Breast epithelium (tissue), 4 donors: Measurements from ENCODE around the gene RINL. TPM values are rescaled to one million over a fixed set of nuclear protein-coding genes. Genes with fewer than 3 reads are reported as not detected.

ENCODE experiments used
- DNase-seq, 2 donors: peaks; one replicate each; pipeline ENCODE4 v3.0.0-alpha.2; 2019; ENCODE audit warnings: low spot score in 2 of 2
- H3K27ac ChIP-seq, 2 donors: fragments of 200-600 bp; sonication (generic) in 1 of 2; one replicate each; pipeline ENCODE4 v1.5.1; 2016 to 2019; ENCODE audit warnings: mild to moderate bottlenecking in 1 of 2
- H3K27me3 ChIP-seq, 2 donors: fragments of 200-600 bp; sonication (generic) in 1 of 2; one replicate each; pipeline versions ENCODE4 v1.5.1 to v1.6.0; 2017 to 2019; ENCODE audit warnings: control low read depth in 1 of 2, mild to moderate bottlenecking in 1 of 2
- H3K36me3 ChIP-seq: fragments of 200-600 bp; one replicate; pipeline ENCODE4 v1.5.1; 2019
- H3K4me1 ChIP-seq, 2 donors: fragments of 200-600 bp; sonication (generic); one replicate each; pipeline ENCODE4 v1.5.1; 2016 to 2019; ENCODE audit warnings: control low read depth in 1 of 2
- H3K4me3 ChIP-seq, 3 donors: fragments of 200-600 bp; sonication (generic); 1 replicate in 2 of 3; 2 replicates in 1 of 3; pipeline ENCODE4 v1.5.1; 2016 to 2019; ENCODE audit warnings: mild to moderate bottlenecking in 3 of 3, moderate library complexity in 2 of 3
- H3K9me3 ChIP-seq, 2 donors: fragments of 200-600 bp; sonication (generic) in 1 of 2; one replicate each; pipeline ENCODE4 v1.5.1; 2016 to 2019; ENCODE audit warnings: control low read depth in 1 of 2
- CTCF ChIP-seq, 3 donors: fragments of 450-650 bp; IDR thresholded peaks; one replicate each; pipeline ENCODE4 v1.5.1; 2016 to 2017; ENCODE audit warnings: antibody characterized with exemption in 3 of 3, mild to moderate bottlenecking in 3 of 3, moderate library complexity in 3 of 3
- POLR2A ChIP-seq: fragments of 450-650 bp; IDR thresholded peaks from one replicate; pipeline ENCODE4 v1.6.1; 2016; ENCODE audit warnings: antibody characterized with exemption, mild to moderate bottlenecking, moderate library complexity
- POLR2AphosphoS5 ChIP-seq, 3 donors: sonication (generic); formaldehyde crosslinking; IDR thresholded peaks; one replicate each; pipeline ENCODE4 v1.6.1; 2017; ENCODE audit warnings: antibody characterized with exemption in 3 of 3
- intact Hi-C: fragments of 100-400 bp; cut with DNase I; formaldehyde crosslinking; loops from one replicate; pipeline ENCODE4 v1.15.1; 2023; ENCODE audit warnings: low total_unique reads
- total RNA-seq, 3 donors: library from RNA; depleted of rRNA; stranded (reverse); fragments of >200 nt; gene quantifications; one replicate each; pipeline ENCODE4 v1.1.0, GENCODE V29; 2016

Gene RINL
- total RNA-seq, 3 donors from 2014 or later, result 4.5 to 13.0 (median 12.8) TPM

GRCh38 chr19:38853214-38853613, 24.9 kb downstream of the RINL start:
- intact Hi-C loops, result no loop called here
- no peak for DNase-seq
- Histone ChIP-seq H3K9me3 (no peaks in the 10 kb centered on the region), H3K27ac (peak overlapping the region; percentile 100), H3K36me3 (no peaks in the 10 kb centered on the region), H3K4me3 (peak overlapping the region in 2 of 3 donors; percentile 73 to 96), H3K4me1 (peaks cover 0 to 5% of the 10 kb centered on the region in 2 donors), H3K27me3 (no peaks in the 10 kb centered on the region)
- no peak for TF ChIP-seq POLR2AphosphoS5 (IDR thresholded peaks at IDR 0.05)
- no peak for TF ChIP-seq CTCF (IDR thresholded peaks at IDR 0.05)
- TF ChIP-seq POLR2A, result no peak

- intact Hi-C loops, result no loop called here
- TF ChIP-seq POLR2AphosphoS5 (IDR thresholded peaks at IDR 0.05) (peak in 2 of 3 donors; percentile 43 to 47), CTCF (IDR thresholded peaks at IDR 0.05) (no peak)
- DNase-seq, result peak; percentile 60 to 68
- Histone ChIP-seq H3K4me3 (peak overlapping the region; percentile 73 to 96 (median 84)), H3K27me3 (no peaks in the 10 kb centered on the region), H3K9me3 (no peaks in the 10 kb centered on the region), H3K36me3 (no peaks in the 10 kb centered on the region), H3K27ac (peak overlapping the region; percentile 100), H3K4me1 (peaks cover 0 to 13% of the 10 kb centered on the region in 2 donors)
Observed at GRCh38 chr19:38852231-38853044, 25.6 kb downstream of the RINL start.

GRCh38 chr19:38851622-38852230, 26.3 kb downstream of the RINL start:
- Histone ChIP-seq H3K27ac (peak overlapping the region; percentile 100), H3K4me3 (peak overlapping the region; percentile 73 to 96 (median 84)), H3K4me1 (peaks cover 0 to 16% of the 10 kb centered on the region in 2 donors), H3K9me3 (no peaks in the 10 kb centered on the region), H3K27me3 (no peaks in the 10 kb centered on the region), H3K36me3 (no peaks in the 10 kb centered on the region)
- TF ChIP-seq POLR2AphosphoS5 (IDR thresholded peaks at IDR 0.05) (peak; percentile 61 to 93 (median 81)), CTCF (IDR thresholded peaks at IDR 0.05) (no peak), POLR2A (peak; percentile 73)
- DNase-seq, result peak; percentile 94 to 95
- intact Hi-C loops, result no loop called here

GRCh38 chr19:38850976-38851621, 27.0 kb downstream of the RINL start:
- Histone ChIP-seq H3K4me3 (peak overlapping the region; percentile 73 to 96 (median 84)), H3K4me1 (peaks cover 0 to 16% of the 10 kb centered on the region in 2 donors), H3K36me3 (peaks cover 2% of the 10 kb centered on the region), H3K9me3 (no peaks in the 10 kb centered on the region), H3K27me3 (no peaks in the 10 kb centered on the region), H3K27ac (peak overlapping the region; percentile 100)
- intact Hi-C loops, result no loop called here
- TF ChIP-seq CTCF (IDR thresholded peaks at IDR 0.05) (peak in 1 of 3 donors; percentile 6), POLR2AphosphoS5 (IDR thresholded peaks at IDR 0.05) (no peak), POLR2A (no peak)
- no peak for DNase-seq
